ENCODE data around the gene PNPLA6.

PNPLA6 gene

DNA sequence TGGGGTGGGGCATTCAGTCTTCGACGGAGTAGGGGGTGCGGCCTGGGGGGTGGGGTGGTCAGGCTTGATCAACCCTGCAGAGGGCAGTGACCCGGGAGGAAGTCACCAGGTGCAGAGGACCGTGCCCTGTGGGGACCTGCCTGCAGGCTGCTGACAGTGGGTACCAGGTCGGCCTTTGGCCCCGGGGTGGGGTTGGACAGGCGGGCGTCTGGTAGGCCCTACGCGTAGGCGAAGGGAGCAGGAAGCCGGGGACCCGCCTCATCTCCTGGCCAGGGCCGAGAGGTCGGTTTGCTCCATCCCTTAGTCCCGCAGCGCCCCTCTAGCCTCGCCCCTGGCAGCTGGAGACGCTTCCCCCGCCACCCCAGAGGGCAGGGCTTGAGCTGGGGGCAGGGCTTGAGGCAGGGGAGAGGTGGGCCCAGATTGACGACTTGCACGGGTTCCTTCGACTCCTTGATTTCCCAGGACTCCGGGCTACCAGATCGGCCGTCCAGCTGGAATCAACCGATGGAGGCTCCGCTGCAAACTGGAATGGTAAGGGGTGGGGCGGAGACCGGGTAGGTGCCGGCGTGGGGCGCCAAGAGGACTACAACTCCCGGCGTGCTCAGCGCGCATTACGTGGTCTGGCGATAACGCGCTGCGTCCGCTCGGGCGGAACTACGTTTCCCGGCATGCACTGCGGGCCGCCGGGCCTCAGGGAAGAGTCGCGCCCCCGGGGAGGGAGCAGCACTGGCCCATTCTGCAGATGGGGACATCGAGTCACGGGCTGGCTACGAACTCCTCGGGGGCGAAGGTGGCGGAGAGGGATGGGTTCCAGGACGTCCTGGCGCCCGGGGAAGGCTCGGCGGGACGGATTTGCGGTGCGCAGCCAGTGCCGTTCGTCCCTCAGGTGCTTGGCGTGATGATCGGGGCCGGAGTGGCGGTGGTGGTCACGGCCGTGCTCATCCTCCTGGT, at the start of gene PNPLA6:
Gene PNPLA6 (plus strand): TSS at position 671 of the 951 bp plus-strand sequence. CDS start 72 bp downstream, at position 743.
- peak; percentile 97 for DNase-seq

DNA sequence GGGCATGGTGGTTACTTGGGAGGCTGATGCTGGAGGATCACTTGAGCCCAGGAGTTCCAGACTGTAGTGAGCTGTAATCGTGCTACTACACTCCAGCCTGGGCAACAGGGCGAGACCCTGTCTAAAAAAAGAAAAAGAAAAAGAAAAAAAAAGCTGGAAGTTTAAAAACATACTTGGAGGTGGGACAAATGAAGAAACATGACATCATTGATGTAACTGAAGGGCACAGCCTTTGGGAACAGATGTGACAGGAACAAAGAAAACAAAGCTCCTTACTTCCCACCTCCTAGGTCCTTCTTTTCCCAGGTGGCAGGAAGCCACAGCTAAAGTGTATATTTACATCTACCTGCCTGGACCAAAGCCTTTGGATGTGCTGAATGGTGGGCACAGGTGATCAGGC, 48.6 kb upstream of the PNPLA6 start:
- DNase-seq, result no peak

DNA sequence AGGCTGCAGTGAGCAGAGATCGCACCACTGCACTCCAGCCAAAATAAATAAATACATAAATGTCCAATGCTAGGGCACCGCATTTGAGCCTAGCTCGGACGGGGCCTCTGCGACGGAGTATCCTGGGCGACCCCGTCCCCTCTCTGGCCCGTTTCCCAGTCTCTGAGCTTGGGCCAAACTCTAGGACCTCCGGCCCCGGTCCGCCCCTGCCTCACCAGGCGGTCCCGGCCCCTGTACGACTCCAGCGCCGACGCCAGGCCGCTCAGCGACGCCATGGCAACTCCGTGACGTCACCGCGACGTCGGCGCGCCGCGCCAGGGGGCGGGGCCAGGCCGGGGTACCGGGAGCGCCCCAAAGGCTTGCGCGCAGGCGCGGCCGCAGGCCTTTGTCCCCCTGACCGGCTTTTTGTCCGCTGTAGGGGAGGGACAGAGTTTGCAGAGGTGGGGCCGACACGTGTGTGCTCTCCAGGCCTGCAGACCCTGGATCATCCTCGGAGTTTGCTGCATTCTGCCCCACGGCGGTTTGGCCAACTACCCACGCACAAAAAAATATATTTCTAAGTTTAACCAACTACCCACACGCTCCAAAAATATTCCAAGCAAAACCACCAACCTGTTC, 46.7 kb upstream of the PNPLA6 start, which contains the start of gene PEX11G:
Gene PEX11G (minus strand): TSS at position 300 of the 618 bp plus-strand sequence. CDS start 25 bp downstream, at position 275.
- peak; percentile 99 for DNase-seq

DNA sequence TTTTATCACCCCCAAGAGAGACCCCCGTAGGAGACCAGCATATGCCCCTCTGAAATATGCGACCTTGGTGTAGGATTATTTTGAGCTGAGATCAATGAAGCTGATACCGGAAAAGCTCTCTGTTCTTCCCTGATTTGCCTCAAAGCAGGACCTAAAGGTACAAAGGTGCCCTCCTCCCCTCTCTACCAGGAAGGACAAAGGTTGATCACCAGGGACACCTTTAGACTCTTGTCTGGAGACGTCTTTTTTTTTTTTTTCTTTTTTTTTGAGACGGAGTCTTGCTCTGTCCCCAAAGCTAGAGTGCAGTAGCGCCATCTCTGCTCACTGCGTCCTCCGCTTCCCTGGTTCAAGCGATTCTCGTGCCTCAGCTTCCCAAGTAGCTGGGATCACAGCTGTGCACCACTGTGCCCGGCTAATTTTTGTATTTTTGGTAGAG, 45.9 kb upstream of the PNPLA6 start:
- DNase-seq, result no peak

DNA sequence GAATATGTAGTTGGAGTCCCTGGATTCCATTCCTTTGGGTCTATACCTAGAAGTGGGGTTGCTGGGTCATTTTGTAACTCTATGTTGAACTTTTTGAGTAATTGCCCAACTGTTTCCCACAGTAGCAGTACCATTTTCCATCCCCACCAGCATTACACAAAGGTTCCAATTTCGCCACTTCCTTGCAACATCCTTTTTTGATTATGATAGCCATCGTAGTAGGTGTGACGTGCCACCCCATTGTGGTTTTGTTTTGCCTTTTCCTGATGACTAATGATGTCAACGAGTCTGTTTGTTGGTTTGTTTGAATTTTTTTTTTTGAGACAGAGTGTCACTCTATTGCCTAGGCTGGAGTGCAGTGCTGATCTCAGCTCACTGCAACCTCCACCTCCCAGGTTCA, 43.4 kb upstream of the PNPLA6 start:
- DNase-seq, result peak; percentile 64

DNA sequence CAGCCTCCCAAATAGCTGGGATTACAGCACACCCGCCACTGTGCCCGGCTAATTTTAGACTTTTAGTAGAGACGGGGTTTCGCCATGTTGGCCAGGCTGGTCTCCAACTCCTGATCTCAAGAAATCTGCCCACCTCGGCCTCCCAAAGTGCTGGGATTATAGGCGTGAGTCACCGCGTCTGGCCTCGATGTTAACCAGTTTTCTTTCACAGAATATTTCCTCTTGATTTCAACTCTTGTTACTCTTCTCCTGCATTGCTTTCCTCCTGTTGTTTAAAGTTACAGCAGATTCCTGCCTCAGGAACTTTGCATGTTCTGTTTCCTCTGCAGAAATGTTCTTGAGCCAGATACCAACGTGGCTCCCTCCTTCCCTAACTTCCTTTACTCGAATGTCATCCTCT, 43.0 kb upstream of the PNPLA6 start:
- DNase-seq, result no peak

DNA sequence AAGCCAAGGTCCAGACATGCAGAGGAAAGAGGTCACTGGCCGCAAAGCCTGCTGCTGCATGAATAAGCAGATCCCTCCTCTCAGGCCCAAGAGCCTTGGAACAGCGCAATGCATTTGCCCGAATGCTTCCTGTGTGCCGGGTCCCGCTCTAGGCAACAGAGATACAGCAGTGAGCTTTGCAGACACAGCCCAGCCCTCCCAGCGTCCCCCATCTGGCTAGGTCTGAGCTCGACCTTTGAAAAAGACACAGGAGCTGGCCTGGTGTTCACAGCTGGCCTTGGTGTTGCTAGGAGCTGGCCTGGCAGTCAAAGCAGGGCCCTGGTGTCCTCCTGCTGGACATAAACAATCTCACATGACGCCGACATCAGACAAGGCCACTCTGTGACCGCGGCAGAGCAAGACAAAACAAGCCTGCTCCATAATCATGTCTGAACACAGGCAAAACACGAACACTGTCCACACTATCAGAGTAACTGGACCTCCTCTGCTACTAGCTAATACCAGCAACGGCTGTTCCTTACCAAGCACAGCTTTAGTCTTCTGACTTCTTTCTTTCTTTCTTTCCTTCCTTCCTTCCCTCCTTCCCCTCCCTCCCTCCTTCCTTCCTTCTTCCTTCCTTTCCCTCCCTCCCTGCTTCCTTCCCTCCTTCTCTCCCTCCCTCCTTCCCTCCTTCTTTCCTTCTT, 41.0 kb upstream of the PNPLA6 start:
- DNase-seq, result no peak

DNA sequence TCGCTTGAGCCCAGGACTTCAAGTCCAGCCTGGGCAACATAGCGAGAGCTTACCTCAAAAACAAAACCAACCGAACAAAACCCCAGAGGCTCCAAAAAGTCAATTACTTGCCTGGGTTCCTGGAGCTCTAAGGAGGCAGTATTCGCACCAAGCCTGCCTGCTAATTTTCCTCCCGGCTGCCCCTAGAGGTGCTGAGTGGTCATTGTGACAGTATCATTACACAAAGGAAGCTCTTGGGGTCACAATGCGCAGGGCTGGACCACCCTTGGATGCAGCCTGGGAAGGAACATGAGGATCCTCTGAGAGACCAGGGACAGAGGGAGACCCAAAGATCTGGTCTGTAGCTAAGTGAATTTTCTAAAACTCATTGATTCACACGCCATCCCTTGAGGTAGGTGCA, 38.2 kb upstream of the PNPLA6 start:
- DNase-seq, result no peak

DNA sequence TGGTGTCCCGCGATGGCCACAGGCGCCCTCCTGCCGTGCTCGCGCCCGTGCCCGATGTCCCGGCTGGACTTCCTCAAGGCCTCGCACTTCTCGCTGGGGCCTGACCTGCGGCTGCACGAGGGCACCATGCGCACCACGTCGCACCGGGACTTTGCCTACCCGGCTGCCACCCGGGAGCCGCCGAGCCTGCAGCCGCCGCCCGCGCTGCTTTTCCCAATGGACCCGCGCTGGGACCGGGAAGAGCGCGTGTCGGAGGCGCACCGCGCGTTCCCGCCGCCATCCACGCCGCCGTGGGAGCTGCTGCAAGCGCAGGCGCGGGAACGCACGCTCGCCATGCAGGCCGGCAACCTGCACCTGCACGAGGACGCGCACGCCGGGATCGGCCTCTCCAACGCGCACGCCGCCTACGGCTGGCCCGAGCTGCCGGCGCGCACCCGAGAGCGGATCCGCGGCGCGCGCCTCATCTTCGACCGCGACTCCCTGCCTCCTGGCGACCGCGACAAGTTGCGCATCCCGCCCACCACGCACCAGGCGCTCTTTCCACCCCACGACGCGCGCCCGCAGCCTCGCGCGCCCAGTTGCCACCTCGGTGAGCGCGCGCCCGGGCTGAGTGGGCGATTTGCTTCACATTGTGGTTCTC, 34.6 kb upstream of the PNPLA6 start:
- peak; percentile 82 for DNase-seq

DNA sequence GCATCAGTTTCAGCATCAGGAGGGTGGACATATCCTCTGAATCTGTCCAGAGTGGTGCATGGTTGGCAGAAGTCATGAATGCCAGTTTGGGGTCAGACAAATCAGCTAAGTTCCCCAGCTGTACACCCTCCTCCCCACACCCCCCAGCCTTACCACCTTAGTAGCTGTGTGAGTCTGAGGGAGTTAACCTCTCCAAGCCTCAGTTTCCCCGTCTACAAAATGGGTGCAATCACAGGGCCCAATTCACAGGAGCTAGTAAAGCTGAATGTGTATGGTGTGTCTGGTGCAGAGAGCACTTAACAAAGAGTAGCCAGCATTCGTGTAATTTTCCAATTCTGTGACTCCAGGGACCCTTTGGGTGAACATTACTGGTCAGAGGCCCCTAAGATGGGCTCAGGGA, 33.0 kb upstream of the PNPLA6 start:
- no peak for DNase-seq

DNA sequence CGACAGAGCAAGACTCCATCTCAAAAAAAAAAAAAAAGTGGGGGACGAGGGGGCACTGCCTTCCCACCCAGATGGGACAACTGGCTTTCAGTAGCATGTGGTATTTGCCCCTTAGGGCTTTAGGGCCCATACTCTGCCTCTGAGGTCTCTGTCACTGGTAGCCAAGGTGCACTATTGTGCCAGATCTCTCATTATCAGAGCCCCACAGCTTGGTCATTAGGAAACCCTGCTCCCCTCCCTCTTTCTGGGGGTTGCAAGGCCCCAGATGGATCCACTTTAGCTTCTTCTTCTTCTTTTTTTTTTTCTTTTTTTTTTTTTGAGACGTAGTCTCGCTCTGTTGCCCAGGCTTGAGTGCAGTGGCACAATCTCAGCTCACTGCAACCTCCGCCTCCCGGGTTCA, 30.8 kb upstream of the PNPLA6 start:
- no peak for DNase-seq

DNA sequence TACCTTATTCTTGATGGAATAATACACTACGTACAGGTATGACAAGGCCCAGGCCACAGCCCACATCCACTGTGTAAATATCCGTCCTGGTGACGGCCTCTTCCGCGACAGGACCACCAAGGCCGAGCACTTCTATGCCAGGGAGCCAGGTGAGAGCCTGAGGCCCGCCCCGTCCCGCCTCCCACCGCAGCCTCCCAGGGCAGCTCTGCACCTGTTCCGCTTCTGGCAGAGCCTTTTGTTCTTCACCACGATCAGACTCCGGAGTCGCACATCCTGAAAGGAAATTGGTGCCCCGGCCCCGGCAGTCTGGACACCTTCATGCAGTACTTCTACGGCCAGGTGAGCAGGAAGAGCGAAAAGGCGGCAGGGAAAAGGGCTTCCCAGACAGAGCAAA, 30.2 kb upstream of the PNPLA6 start:
- no peak for DNase-seq

DNA sequence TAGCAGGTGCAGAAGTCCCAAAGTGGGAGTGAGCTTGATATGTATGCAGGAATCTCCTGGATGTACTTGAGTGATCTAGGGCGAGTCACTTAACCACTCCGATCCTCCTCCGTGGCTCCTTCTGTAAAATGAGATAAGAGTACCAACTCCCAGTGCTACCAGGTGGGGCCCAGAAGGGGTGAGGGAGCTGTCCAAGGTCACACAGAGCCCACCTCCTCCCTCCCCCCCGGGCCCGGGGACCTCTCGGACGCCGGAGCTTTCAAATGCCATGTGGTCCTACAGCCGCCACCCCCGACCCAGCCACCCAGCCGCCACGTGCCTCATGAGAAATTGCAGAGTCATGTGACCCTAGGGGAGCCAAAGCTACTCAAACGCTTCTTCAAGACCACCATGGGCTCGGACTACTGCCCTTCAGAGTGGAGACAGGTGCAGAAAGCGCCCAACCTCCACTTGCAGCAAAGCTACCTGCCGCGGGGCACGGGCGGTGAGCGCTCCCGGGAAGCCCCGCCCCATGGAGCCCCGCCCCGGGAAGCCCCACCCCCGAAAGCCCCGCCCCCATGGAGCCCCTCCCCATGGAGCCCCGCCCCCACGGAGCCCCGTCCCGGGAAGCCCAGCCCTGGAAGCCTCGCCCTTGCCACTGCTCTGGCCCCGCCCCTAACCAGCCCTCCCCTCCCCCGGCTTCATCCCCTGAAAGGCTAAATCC, 29.7 kb upstream of the PNPLA6 start:
- peak; percentile 75 for DNase-seq

DNA sequence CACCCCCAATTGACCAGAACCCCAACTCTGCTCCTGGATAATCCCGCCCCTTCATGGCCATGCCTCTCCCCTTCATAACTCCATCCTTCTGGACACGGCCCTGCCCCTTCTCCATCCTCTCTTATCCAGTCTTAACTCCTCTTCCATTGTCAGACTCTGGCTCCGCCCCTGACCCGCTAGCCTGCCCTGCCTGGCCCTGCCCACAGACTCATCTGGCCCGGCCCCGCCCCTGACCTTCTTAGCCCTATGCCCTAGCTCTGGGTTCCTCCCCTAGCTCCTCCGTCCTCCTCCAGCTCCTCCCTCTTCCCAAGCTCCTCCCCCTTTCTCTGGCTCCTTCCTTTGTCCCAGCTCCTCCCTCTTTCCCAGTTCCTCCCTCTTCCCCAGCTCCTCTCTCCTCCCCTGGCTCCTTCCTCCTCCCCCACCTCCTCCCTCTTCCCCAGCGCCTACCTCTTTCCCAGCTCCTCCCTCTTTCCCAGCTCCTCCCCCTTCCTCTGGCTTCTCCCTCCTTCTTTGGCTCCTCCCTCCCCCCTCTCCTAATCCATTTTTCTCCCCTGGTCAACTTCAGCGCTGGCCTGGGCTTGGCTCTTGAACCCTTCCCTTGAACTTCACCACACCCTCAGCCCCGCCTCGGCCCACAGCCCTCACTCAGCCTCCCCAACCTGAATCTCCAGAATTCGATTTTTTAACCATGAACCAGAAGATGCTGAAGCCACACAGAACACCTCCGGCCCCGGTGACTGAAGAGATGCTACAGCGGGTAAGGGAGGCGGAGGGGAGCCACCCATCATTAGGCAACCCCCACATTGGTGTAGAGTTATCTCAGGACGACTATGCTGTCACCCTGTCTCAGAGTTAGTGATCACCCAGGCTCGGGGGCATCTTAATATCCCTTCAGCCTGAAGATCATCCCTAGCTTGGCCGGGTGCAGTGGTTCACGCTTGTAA, 28.9 kb upstream of the PNPLA6 start:
- DNase-seq, result peak; percentile 78

DNA sequence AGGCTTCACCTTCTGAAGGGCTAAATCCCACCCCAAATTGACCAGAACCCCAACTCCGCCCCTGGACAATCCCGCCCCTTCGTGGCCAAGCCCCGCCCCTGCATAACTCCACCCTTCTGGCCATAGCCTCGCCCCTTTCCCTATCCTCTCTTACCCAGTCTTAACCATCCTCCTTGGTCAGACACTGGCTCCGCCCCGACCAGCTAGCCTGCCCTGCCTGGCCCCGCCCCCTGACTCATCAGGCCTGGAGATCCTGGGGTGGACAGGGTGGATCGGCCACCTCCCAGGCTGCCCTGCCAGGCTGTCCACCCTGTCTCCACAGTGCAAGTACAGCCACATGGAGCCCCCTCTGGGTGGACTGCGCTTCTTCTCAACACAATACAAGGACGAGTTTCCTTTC, 27.6 kb upstream of the PNPLA6 start:
- peak; percentile 64 for DNase-seq

DNA sequence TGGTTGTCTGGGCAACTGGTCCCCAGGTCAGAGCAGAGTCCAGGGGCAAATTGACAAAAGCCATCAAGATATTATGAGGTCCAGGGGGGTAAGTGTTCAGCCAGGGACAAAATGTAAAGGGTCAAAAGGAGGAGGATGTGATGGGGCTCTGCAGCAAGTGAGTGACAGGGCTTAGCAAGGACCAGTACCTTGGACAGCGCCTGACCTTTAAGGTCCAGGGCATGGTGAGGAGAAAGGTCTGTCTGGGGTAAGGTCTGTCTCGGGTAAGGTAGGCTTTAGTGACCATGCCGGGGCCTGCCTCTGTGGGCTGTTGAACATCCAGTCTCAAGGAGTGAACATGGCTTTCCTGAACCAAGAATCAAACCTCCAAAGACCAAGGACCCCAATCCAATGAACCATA, 25.9 kb upstream of the PNPLA6 start:
- no peak for DNase-seq

DNA sequence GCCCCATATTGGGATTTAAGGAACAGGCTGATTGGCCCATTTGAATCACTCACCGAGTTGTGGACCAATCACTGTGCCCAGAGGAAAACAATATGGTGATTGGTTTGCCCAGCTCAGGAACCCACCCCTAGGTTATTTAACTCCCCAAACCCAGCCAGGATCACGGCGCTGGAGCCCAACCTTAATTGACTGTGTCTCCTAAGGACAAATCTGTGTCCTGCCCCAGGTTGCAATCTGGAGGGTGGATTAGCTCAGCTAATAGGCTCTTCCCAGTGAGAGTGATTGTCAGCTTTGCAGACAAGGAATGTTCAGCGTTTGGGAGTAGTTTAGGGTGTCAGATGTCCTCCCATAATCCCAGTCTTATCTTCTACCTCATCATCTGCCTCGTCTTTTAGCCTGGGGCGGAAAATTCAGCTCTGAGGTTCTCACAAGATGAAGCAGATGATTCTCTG, 23.1 kb upstream of the PNPLA6 start:
- DNase-seq, result no peak

DNA sequence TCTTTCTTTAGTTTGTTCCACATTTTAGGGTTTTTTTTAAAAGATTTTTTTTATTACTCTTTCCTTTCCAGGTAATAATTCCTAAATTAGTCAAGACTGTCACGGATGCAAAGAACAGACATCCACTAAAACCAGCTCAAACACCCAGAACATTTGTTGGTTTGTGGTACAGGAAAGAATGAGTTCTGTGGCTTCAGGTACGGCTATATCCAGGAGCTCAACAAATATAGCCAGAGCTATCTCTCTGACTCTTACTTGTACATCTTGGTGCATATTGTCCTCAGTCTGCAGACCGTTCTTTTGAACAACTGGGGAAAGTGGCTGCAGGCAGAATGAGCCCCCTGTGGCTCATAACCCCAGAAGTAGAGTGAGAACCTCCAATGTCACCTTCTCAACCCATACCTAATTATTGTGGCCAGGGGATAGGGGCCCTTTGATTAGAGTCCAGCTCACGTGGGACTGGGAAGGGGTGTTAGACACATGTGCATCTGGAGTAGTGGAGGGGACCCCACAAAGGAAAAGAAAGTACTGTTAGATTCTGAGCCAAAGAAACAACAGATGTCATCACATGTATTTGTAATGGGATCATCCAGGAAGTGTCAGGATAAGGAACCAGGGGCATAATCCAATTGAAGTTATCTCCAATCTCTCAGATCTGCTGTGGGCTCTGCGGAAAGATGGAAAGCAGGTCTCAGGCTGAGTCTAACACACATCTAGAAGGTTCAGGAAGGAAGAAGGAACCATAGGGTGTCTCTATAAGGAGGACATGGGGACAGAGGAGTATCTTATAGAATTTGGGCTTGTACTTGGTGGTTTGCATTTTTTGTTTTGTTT, 21.5 kb upstream of the PNPLA6 start:
- no peak for DNase-seq

DNA sequence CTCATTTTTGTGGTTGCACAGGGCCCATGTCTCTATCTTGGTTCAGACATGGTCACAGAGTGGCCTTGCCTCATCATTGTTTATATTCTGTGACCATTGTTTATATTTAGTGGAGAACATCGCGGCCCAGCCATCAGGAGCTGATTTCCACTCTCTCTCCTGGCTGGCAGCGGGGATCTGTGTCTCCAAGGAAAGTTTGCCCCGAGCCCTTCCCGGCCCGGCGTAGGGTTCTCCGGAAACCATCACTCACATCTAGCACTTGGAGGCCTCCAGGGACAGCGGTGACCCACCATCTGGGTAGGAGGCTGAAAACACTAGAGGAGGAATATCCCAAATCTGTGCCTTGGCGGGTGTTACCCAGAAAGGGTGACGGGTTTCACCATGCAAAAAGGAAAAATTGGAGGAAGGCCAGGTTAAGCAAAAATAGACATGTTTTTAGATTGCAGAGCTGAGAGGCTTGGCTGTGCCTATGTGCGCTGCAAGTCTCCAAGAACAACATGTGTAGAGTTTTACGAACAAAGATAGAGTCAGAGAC, 20.3 kb upstream of the PNPLA6 start:
- DNase-seq, result no peak

DNA sequence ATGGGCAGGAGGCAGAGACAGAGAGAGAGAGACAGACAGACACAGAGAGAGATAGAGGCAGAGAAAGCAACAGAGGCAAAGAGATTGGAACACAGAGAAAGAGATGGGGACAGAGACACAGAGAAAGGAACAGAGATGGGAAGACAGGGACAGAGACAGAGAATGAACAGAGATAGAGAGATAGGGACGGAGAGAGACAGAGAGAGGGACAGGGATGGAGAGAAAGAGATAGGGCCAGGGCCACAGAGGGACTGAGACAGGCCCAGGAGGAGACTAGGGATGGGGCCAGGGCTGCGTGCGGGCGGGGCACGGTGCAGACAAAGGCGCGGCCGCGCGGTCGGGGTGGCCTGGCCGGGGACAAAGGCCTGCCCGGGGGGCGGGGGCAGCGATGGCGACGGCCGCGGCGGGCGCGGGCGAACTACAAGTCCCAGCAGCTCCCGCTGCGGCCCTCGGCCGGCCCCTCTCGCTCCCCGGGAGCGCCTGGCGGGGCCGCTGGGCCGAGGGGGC, 19.8 kb upstream of the PNPLA6 start, which contains the start of gene ZNF358:
Gene ZNF358 (plus strand): TSS at position 459 of the 507 bp plus-strand sequence. CDS start 3,140 bp downstream, outside the sequence.
- DNase-seq, result peak; percentile 77

Measured in activated CD8-positive, alpha-beta memory T cell treated with anti-CD3 and anti-CD28 coated beads, Interleukin-2, amount 50 U/mL, for 48 hours (primary cell).